ENCODE data around the gene DIAPH1. TPM values are rescaled to one million over a fixed set of nuclear protein-coding genes. Genes with fewer than 3 reads are reported as not detected.

The DIAPH1 gene
- total RNA-seq, 2 donors from 2014 or later = 104 to 106 TPM

DNA sequence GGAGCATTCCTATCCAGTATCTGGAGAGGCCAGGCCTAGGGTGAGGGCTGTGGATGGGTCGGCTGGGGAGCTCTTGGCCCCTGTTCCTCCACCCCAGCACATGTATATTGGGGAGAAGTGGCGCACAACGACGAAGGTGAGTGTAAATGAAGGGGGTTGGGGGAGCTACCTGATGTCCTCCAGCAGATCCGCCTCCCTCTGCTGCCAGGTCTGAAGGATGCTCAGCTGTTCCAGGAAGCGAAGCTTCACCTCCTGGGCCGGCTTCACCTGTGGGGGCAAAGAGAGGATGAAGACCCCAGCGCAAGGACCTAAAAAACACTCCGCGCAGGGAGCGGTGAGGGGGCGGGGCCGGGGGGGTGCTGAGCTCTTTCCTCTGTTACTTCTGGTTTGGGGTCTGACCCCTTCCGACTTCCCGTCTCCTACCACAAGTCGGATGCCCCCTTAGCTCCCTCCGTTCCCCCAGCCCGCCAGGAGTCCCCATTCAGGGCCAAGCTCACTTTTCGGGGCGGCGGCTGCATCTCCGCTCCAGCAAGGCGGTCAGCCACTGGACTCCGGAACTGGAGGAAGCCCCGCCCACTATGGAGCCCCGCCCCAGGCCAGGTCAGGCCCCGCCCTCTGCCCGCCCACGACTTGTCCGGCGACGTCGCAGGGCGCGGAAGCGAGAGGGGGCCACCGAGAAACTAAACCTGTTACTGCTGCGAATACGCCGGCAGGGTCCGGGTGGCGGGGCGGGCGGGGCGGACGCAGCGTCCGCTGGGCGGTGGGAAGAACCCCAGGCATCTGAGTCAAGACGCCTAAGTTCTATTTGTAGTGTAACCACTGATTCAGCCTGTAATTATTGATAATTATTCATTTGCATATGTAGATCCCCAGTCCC is 32.3 kb upstream of the DIAPH1 start, which contains the start of gene FCHSD1:
TSS of gene FCHSD1 (minus strand) at position 568 of the 877 bp plus-strand sequence. CDS start at position 518, 50 bp downstream.
- Histone ChIP-seq H3K9me3 (ENCODE audit: control insufficient read depth, low read length) (no peaks in the 10 kb centered on the region), H3K27me3 (ENCODE audit: control insufficient read depth, insufficient read depth, low read length, poor library complexity, severe bottlenecking) (no peaks in the 10 kb centered on the region), H3K27ac (ENCODE audit: low read depth, low read length) (no peak within 1 kb of the TSS), H3K4me3 (ENCODE audit: low read length) (peak within 1 kb of the TSS; percentile 82), H3K9ac (ENCODE audit: extremely low read depth, low read length, poor library complexity, severe bottlenecking) (no peak within 1 kb of the TSS), H3K36me3 (ENCODE audit: control insufficient read depth, insufficient read depth, low read length) (no peaks in the 10 kb centered on the region), H3K4me1 (ENCODE audit: control insufficient read depth, insufficient read depth, low read length) (no peaks in the 10 kb centered on the region)
- TF ChIP-seq, protein P1, sequence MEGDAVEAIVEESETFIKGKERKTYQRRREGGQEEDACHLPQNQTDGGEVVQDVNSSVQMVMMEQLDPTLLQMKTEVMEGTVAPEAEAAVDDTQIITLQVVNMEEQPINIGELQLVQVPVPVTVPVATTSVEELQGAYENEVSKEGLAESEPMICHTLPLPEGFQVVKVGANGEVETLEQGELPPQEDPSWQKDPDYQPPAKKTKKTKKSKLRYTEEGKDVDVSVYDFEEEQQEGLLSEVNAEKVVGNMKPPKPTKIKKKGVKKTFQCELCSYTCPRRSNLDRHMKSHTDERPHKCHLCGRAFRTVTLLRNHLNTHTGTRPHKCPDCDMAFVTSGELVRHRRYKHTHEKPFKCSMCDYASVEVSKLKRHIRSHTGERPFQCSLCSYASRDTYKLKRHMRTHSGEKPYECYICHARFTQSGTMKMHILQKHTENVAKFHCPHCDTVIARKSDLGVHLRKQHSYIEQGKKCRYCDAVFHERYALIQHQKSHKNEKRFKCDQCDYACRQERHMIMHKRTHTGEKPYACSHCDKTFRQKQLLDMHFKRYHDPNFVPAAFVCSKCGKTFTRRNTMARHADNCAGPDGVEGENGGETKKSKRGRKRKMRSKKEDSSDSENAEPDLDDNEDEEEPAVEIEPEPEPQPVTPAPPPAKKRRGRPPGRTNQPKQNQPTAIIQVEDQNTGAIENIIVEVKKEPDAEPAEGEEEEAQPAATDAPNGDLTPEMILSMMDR (conservative IDR thresholded peaks at IDR 0.05) = no peak
- WGBS, 2 experiments (ENCODE audit: insufficient coverage in 1 of 2, insufficient read length in 1 of 2) = 3 to 9% methylated on average over 11 to 50 of the region's 50 CpGs
- no peaks in the 10 kb centered on the region for H3K9me3 Mint-ChIP-seq
- H3K4me3 Mint-ChIP-seq = peak within 1 kb of the TSS; percentile 81
- DNase-seq = peak; percentile 99
- H3K4me1 Mint-ChIP-seq = peaks cover 2% of the 10 kb centered on the region
- peak within 1 kb of the TSS; percentile 89 for H3K27ac Mint-ChIP-seq
- H3K36me3 Mint-ChIP-seq (ENCODE audit: low read depth) = peaks cover 16% of the 10 kb centered on the region
- H3K27me3 Mint-ChIP-seq (ENCODE audit: insufficient read depth) = peaks cover 4% of the 10 kb centered on the region

- Mint-ChIP-seq H3K27me3 (ENCODE audit: insufficient read depth) (peaks cover 4% of the 10 kb centered on the region), H3K4me1 (peaks cover 2% of the 10 kb centered on the region), H3K4me3 (peak overlapping the region; percentile 81), H3K36me3 (ENCODE audit: low read depth) (peaks cover 12% of the 10 kb centered on the region), H3K9me3 (no peaks in the 10 kb centered on the region), H3K27ac (no peak overlapping the region)
- TF ChIP-seq, protein P1 (conservative IDR thresholded peaks at IDR 0.05) = no peak
- Histone ChIP-seq H3K27me3 (ENCODE audit: control insufficient read depth, insufficient read depth, low read length, poor library complexity, severe bottlenecking) (no peaks in the 10 kb centered on the region), H3K9me3 (ENCODE audit: control insufficient read depth, low read length) (no peaks in the 10 kb centered on the region), H3K9ac (ENCODE audit: extremely low read depth, low read length, poor library complexity, severe bottlenecking) (no peak overlapping the region), H3K4me3 (ENCODE audit: low read length) (no peak overlapping the region), H3K27ac (ENCODE audit: low read depth, low read length) (no peak overlapping the region), H3K36me3 (ENCODE audit: control insufficient read depth, insufficient read depth, low read length) (peaks cover 3% of the 10 kb centered on the region), H3K4me1 (ENCODE audit: control insufficient read depth, insufficient read depth, low read length) (no peaks in the 10 kb centered on the region)
- DNase-seq = no peak
Observed at GRCh38 chr5:141649972-141650371, 31.2 kb upstream of the DIAPH1 start.

DNA sequence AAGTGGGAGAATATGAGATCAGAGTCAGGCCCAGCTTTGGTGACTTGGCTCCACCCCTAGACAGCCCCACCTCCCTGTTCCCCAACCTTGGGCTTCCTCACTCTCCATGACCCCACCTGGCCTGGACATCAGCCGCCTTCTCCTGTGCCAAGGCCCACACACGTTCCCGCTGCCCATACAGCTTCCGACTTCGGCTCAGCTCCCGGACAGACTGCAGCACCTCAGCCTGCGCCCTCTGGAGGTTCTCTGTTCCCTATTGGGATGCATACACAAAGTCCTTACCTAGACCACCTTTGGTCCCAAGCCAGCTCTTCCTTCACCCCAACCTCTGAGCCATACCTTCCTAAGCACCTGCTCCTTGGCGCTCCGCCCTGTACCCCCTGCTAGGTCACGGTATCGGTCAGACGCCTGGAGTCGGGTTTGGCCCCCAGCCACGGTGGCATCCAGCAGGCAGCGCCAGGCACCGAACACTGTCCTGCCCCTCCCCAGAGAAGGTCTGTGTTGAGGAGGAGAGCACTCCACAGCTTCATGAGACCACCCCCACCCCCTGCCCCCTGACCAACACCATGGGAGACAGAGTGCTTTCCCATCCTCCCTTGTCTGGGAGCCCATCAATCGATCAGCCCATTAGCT is 30.4 kb upstream of the DIAPH1 start:
- Histone ChIP-seq H3K27ac (ENCODE audit: low read depth, low read length) (no peak overlapping the region), H3K9me3 (ENCODE audit: control insufficient read depth, low read length) (no peaks in the 10 kb centered on the region), H3K9ac (ENCODE audit: extremely low read depth, low read length, poor library complexity, severe bottlenecking) (no peak overlapping the region), H3K4me1 (ENCODE audit: control insufficient read depth, insufficient read depth, low read length) (no peaks in the 10 kb centered on the region), H3K36me3 (ENCODE audit: control insufficient read depth, insufficient read depth, low read length) (peaks cover 3% of the 10 kb centered on the region), H3K4me3 (ENCODE audit: low read length) (no peak overlapping the region), H3K27me3 (ENCODE audit: control insufficient read depth, insufficient read depth, low read length, poor library complexity, severe bottlenecking) (no peaks in the 10 kb centered on the region)
- H3K9me3 Mint-ChIP-seq = no peaks in the 10 kb centered on the region
- H3K4me1 Mint-ChIP-seq = peaks cover 2% of the 10 kb centered on the region
- no peak overlapping the region for H3K27ac Mint-ChIP-seq
- peaks cover 4% of the 10 kb centered on the region for H3K27me3 Mint-ChIP-seq (ENCODE audit: insufficient read depth)
- 92 to 100% methylated on average over 9 to 17 of the region's 17 CpGs for WGBS, 2 experiments (ENCODE audit: insufficient coverage in 1 of 2, insufficient read length in 1 of 2)
- H3K4me3 Mint-ChIP-seq = no peak overlapping the region
- no peak for DNase-seq
- H3K36me3 Mint-ChIP-seq (ENCODE audit: low read depth) = peaks cover 19% of the 10 kb centered on the region
- TF ChIP-seq, protein P1 (conservative IDR thresholded peaks at IDR 0.05) = peak; percentile 37
